ENCODE data around the gene PBX1.

- TF ChIP-seq POLR2AphosphoS5 (IDR thresholded peaks at IDR 0.05; ENCODE audit: low read depth, low read length) (no peak), POLR2A (IDR thresholded peaks at IDR 0.05; ENCODE audit: low read depth, low read length) (no peak), POU2F2 (IDR thresholded peaks at IDR 0.05; ENCODE audit: low read depth, low read length) (no peak), TAF1 (IDR thresholded peaks at IDR 0.05; ENCODE audit: low read depth, low read length) (no peak), PAX5 (IDR thresholded peaks at IDR 0.05; ENCODE audit: insufficient read depth, low read length, severe bottlenecking) (no peak)
Measured at GRCh38 chr1:164759979-164760469, 201.0 kb downstream of the PBX1 start.

Measured in GM12891 (cell line).